PC-9 (cell line): ENCODE measurements around the gene ADAMTS13. TPM values are rescaled to one million over a fixed set of nuclear protein-coding genes. Genes with fewer than 3 reads are reported as not detected.

Source experiments
- BruUV-seq: library from RNA; stranded (reverse); fragments of 400-500 nt; replicated peaks from 2 replicates; lab custom pipeline; 2021; lab: Mats Ljungman, UMichigan
- CTCF ChIA-PET: fragments of 300-600 bp; sonication (Branson Sonifier 250); formaldehyde crosslinking; loops from one replicate; lab custom pipeline; 2022; ENCODE audit warnings: antibody characterized with exemption; lab: Charles Lee
- POLR2A ChIA-PET: fragments of 300-600 bp; sonication (Branson Sonifier 250); formaldehyde crosslinking; loops from one replicate; lab custom pipeline; 2022; ENCODE audit warnings: antibody characterized with exemption; ENCODE audit not compliant: unreplicated experiment; lab: Charles Lee
- DNase-seq, 2 experiments: peaks; one replicate each; pipeline versions ENCODE4 v3.0.0 to v3.0.0-alpha.2; 2015 to 2022; ENCODE audit warnings: mixed read lengths in 1 of 2
- H2AFZ ChIP-seq: fragments of 200-600 bp; sonication (generic); 2 replicates; pipeline ENCODE4 v1.8.1; 2017; ENCODE audit warnings: antibody characterized with exemption
- H3F3A ChIP-seq: fragments of 200-600 bp; sonication (generic); 2 replicates; pipeline ENCODE4 v1.8.1; 2017; ENCODE audit warnings: antibody characterized with exemption, mild to moderate bottlenecking, low read depth; ENCODE audit not compliant: insufficient read depth
- H3K27ac ChIP-seq: fragments of 200-600 bp; sonication (generic); 2 replicates; pipeline ENCODE4 v1.6.1; 2016; ENCODE audit warnings: mixed run types
- H3K27me3 ChIP-seq: fragments of 200-600 bp; sonication (generic); 2 replicates; pipeline ENCODE4 v1.6.1; 2016; ENCODE audit warnings: low read depth, mixed run types; ENCODE audit not compliant: insufficient read depth
- H3K36me3 ChIP-seq: fragments of 200-600 bp; sonication (generic); 2 replicates; pipeline ENCODE4 v1.6.1; 2016; ENCODE audit warnings: low read depth, mixed run types
- H3K4me1 ChIP-seq: fragments of 200-600 bp; sonication (generic); replicated peaks from 2 replicates; pipeline ENCODE4 v1.6.1; 2016; ENCODE audit warnings: mixed run types; ENCODE audit not compliant: insufficient read depth
- H3K4me2 ChIP-seq: fragments of 200-600 bp; sonication (generic); 2 replicates; pipeline ENCODE4 v1.6.1; 2017; ENCODE audit warnings: mixed run types
- H3K4me3 ChIP-seq: fragments of 200-600 bp; sonication (generic); 2 replicates; pipeline ENCODE4 v1.6.1; 2016; ENCODE audit warnings: mixed run types
- H3K79me2 ChIP-seq: fragments of 200-600 bp; sonication (generic); 2 replicates; pipeline ENCODE4 v1.6.1; 2017; ENCODE audit warnings: low read depth, mixed run types
- H3K9me2 ChIP-seq: fragments of 200-600 bp; sonication (generic); 2 replicates; pipeline ENCODE4 v1.8.1; 2017; ENCODE audit warnings: mild to moderate bottlenecking; ENCODE audit not compliant: insufficient read depth
- H3K9me3 ChIP-seq: fragments of 200-600 bp; sonication (generic); 2 replicates; pipeline ENCODE4 v1.8.1; 2016; ENCODE audit warnings: low read depth; ENCODE audit not compliant: insufficient read depth
- H4K20me1 ChIP-seq: fragments of 200-600 bp; sonication (generic); 2 replicates; pipeline ENCODE4 v1.8.1; 2017; ENCODE audit not compliant: insufficient read depth
- CTCF ChIP-seq: fragments of 200-600 bp; sonication (generic); conservative IDR thresholded peaks from 2 replicates; pipeline ENCODE4 v1.6.1; 2017; ENCODE audit warnings: mixed run types, antibody characterized with exemption, mild to moderate bottlenecking, moderate library complexity
- EZH2 ChIP-seq: fragments of 200-600 bp; sonication (generic); IDR thresholded peaks from 2 replicates; pipeline ENCODE4 v1.8.0; 2017; ENCODE audit warnings: antibody characterized with exemption, low read depth
- intact Hi-C: fragments of 100-400 bp; cut with micrococcal nuclease; formaldehyde crosslinking; loops from one replicate; pipeline ENCODE4 v1.10.0; 2022; ENCODE audit not compliant: unreplicated experiment
- total RNA-seq: library from RNA; stranded (reverse); gene quantifications from 2 replicates; pipeline ENCODE4 v1.2.3, GENCODE V29; 2021

The ADAMTS13 gene
- total RNA-seq, 1 experiment from 2014 or later = 7.1 TPM

GRCh38 chr9:133487331-133487725 lies 65.2 kb downstream of the ADAMTS13 start:
- H3K4me1 ChIP-seq = peaks cover 26% of the 10 kb centered on the region
- intact Hi-C loops = loop anchor here (2.0 to 5.0 kb wide), 2 partner anchors 130 to 465 kb away; partner anchors contain the start of genes SURF1 and SURF2
- H3K4me3 ChIP-seq = no peak overlapping the region
- no peaks in the 10 kb centered on the region for H3K9me3 ChIP-seq
- no peak overlapping the region for H3K27ac ChIP-seq
- H3K9me2 ChIP-seq = no peaks in the 10 kb centered on the region
- ChIA-PET POLR2A (no interaction called here), CTCF (interaction anchor here (1.2 kb wide), 1 partner anchor 158 kb away, joined by 3 read pairs; no protein-coding TSS in a partner anchor)
- TF ChIP-seq EZH2 (no peak), CTCF (no peak)
- no peak overlapping the region for H3K4me2 ChIP-seq
- H3K27me3 ChIP-seq = peaks cover 27% of the 10 kb centered on the region
- no peak overlapping the region for H2AFZ ChIP-seq
- BruUV-seq = no TSS peak
- H3K36me3 ChIP-seq = no peaks in the 10 kb centered on the region
- no peak for DNase-seq
- peaks cover 5% of the 10 kb centered on the region; the same call in 1 of the 2 replicates for H3F3A ChIP-seq
- H4K20me1 ChIP-seq = no peaks in the 10 kb centered on the region
- H3K79me2 ChIP-seq = no peaks in the 10 kb centered on the region

- no peak overlapping the region for H3K4me2 ChIP-seq
- no peak overlapping the region for H3K27ac ChIP-seq
- ChIA-PET CTCF (no interaction called here), POLR2A (no interaction called here)
- H2AFZ ChIP-seq = no peak overlapping the region
- intact Hi-C loops = loop anchor here (5.0 kb wide), 1 partner anchor 131 kb away; the partner anchor contains the start of genes SURF1 and SURF2
- peaks cover 40% of the 10 kb centered on the region for H3K27me3 ChIP-seq
- no peaks in the 10 kb centered on the region for H3K79me2 ChIP-seq
- no peaks in the 10 kb centered on the region for H3K36me3 ChIP-seq
- H3F3A ChIP-seq = no peaks in the 10 kb centered on the region; the same call in 1 of the 2 replicates
- H4K20me1 ChIP-seq = no peaks in the 10 kb centered on the region
- H3K4me1 ChIP-seq = peaks cover 24% of the 10 kb centered on the region
- BruUV-seq = no TSS peak
- no peak for TF ChIP-seq CTCF
- no peak for TF ChIP-seq EZH2
- DNase-seq = no peak
- no peak overlapping the region for H3K4me3 ChIP-seq
- no peaks in the 10 kb centered on the region for H3K9me3 ChIP-seq
- no peaks in the 10 kb centered on the region for H3K9me2 ChIP-seq
Observed at GRCh38 chr9:133488686-133489252, 66.6 kb downstream of the ADAMTS13 start.

- Histone ChIP-seq H3K4me3 (no peak overlapping the region), H3K4me2 (no peak overlapping the region), H3K36me3 (no peaks in the 10 kb centered on the region), H3F3A (no peaks in the 10 kb centered on the region; the same call in 1 of the 2 replicates), H4K20me1 (no peaks in the 10 kb centered on the region), H3K79me2 (no peaks in the 10 kb centered on the region), H3K9me3 (no peaks in the 10 kb centered on the region), H3K27ac (no peak overlapping the region), H3K9me2 (no peaks in the 10 kb centered on the region), H3K27me3 (peaks cover 48% of the 10 kb centered on the region), H2AFZ (no peak overlapping the region), H3K4me1 (peaks cover 18% of the 10 kb centered on the region)
- TF ChIP-seq EZH2 = no peak
- TF ChIP-seq CTCF = no peak
- DNase-seq = no peak
- POLR2A ChIA-PET = interaction anchor here (0.5 kb wide), 1 partner anchor 211 kb away, joined by 6 read pairs; no protein-coding TSS in a partner anchor
- CTCF ChIA-PET = no interaction called here
- no TSS peak for BruUV-seq
- intact Hi-C loops = loop anchor here (5.0 kb wide), 1 partner anchor 132 kb away; the partner anchor contains the start of genes SURF1 and SURF2
Observed at GRCh38 chr9:133489253-133490190, 67.4 kb downstream of the ADAMTS13 start.
